LNCAP (cell line): ENCODE data around the gene CHST9.
A peak's percentile ranks its signal among the peaks of the same experiment; 100 is the strongest.

Experiments
- TF ChIP-seq, protein P1 (sequence below): fragments of 450-650 bp; IDR thresholded peaks from 2 replicates; pipeline ENCODE4 v1.5.1; 2017; ENCODE audit warnings: mild to moderate bottlenecking

The CHST9 gene

DNA sequence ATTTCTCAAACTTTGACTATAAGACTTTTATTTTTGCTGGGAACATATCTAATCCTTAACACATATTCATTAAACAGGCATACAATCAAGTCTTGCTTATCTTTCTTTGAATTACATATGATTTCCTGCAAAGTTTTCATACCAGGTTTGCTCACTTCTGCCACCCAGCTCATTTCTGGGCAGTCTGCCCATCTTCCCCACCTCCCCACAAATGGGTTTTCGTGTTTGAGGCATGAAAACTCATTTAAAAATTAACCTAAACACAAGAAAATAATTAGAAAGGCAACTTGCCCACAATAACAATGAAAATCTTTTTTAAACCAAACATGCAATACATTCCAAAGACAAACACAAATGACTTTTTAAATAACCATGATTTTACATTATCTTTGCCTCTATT lies 3.4 kb downstream of the CHST9 start:
- TF ChIP-seq, protein P1, sequence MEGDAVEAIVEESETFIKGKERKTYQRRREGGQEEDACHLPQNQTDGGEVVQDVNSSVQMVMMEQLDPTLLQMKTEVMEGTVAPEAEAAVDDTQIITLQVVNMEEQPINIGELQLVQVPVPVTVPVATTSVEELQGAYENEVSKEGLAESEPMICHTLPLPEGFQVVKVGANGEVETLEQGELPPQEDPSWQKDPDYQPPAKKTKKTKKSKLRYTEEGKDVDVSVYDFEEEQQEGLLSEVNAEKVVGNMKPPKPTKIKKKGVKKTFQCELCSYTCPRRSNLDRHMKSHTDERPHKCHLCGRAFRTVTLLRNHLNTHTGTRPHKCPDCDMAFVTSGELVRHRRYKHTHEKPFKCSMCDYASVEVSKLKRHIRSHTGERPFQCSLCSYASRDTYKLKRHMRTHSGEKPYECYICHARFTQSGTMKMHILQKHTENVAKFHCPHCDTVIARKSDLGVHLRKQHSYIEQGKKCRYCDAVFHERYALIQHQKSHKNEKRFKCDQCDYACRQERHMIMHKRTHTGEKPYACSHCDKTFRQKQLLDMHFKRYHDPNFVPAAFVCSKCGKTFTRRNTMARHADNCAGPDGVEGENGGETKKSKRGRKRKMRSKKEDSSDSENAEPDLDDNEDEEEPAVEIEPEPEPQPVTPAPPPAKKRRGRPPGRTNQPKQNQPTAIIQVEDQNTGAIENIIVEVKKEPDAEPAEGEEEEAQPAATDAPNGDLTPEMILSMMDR, result no peak

DNA sequence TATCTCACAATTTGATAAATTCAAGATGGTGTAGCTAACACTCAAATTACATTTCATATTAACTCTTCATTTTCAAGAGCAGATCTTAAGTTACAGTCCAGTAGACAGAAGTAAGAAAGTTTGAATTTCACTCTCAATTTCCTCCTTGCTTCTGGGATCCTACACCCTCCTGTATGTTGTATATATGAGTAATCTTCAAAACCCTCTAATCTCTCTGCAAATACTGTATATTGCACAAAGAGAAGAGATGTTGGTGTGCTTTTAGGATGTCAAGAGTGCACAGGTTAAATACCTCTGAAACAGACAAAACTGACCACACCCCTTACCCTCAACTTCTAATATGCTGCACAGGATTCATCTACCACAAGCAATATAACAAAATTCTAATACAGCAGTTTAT lies 6.7 kb downstream of the CHST9 start:
- TF ChIP-seq, protein P1, result no peak

DNA sequence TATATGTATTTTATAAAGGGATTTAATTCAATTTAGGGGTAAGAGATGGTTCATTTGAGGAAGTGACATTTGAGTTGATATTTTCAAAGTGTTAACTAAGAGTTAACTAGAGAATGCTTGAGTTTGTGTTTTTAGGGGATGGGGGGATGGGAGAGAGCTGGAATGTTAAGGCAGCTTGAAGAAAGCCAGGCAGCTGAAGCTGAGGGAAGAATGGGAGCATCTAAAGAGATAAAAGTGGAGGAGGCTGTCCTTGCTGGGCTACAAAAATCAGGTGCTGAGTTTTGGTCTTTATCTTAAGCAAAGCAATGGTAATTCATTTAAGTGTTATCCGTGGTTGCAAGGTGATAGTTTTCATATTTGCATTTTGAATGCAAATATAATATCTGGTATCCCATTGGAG lies 9.2 kb downstream of the CHST9 start:
- TF ChIP-seq, protein P1, result no peak

DNA sequence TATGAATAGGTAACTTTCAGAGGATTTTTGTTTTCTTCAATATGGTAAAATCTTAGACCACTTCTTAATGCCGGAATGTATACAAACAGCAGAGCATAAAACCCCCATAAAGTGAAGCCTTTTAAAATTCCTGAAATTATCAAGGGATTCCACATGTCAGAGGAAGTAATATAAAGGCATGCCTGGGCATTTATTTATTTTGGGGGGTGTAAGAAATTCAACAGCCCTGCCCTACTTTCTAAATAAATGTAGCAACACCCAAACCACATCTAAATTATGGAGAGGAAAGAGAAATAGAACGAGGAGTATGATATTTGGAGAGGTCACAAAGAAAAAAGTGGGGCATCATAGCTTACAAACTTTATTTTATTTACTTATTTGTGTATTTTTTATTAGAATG lies 9.9 kb downstream of the CHST9 start:
- TF ChIP-seq, protein P1, result no peak

DNA sequence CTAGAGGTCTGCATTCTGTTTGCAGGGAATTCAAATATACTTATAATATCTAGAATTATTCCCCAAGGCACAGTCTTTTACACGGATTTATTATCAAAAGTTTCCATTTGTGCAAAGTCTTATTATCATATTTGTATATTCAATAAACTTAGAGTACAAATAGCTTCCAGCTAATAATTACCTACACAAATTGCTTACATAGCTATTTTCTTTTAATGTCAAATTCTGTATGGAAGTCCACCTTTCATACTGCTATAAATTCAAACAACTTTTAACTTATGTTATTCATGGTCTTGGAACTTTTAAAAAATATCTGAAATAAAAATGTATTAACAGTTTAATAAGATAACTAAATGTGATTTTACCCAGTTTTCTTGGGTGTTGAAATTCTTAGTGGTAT lies 13.1 kb downstream of the CHST9 start:
- TF ChIP-seq, protein P1, result no peak

DNA sequence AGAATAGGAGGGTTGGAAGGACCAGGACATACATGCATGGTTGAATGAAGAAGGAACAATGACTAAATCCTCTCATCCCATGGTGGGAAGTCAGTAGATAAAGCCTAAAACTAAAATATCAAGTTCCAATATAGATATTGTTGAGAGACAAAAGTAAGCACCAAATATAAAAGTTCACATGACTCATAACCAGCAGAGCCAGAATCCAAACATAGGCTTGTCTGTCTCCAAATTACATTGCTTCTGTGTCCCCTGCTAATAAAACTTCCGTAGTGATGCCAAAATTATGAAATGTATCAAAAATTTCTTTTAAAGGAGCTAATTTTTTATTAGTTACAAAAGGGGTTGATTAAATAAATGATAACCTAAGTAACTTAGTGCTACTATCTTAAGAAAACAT lies 19.7 kb downstream of the CHST9 start:
- TF ChIP-seq, protein P1, result no peak

DNA sequence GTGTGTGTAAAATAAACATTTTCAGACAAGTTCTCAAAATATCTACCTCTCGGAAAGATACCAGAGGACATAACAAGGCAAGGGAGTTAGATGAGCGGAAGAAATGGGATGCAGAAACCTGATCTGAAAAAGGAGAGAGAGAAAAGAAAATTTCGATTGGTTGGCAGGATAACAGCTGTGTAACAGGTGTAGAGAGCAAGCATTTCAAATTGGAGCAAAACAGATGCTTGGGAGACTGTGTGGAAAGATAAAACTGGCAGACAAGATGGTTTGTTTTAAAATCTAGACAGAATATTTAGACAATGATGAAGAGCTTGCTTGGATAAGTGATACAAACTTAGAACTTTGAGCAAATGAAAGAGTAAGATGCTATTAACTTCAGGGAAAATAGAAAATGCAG lies 20.2 kb downstream of the CHST9 start:
- TF ChIP-seq, protein P1, result no peak

DNA sequence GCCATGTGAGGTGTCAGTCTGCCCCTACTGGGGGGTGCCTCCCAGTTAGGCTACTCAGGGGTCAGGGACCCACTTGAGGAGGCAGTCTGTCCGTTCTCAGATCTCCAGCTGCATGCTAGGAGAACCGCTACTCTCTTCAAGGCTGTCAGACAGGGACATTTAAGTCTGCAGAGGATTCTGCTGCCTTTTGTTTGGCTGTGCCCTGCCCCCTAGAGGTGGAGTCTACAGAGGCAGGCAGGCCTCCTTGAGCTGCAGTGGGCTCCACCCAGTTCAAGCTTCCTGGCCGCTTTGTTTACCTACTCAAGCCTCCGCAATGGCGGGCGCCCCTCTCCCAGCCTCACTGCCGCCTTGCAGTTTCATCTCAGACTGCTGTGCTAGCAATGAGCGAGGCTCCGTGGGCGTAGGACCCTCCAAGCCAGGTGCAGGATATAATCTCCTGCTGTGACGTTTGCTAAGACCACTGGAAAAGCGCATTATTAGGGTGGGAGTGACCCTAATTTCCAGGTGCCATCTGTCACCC lies 21.9 kb downstream of the CHST9 start:
- TF ChIP-seq, protein P1, result peak; percentile 65
